22Rv1 (cell line): ENCODE results near the gene SEMA4A.
A peak's percentile ranks its signal among the peaks of the same experiment; 100 is the strongest.

Source experiments
- H3K27ac ChIP-seq: fragments of 450-650 bp; 2 replicates; pipeline ENCODE4 v1.5.1; 2017
- CTCF ChIP-seq: fragments of 450-650 bp; IDR thresholded peaks from 2 replicates; pipeline ENCODE4 v1.5.1; 2017; ENCODE audit warnings: mild to moderate bottlenecking
- ZFX ChIP-seq: fragments of 450-650 bp; IDR thresholded peaks from 2 replicates; pipeline ENCODE4 v1.6.1; 2017; ENCODE audit warnings: antibody characterized with exemption, borderline replicate concordance

SEMA4A gene

DNA sequence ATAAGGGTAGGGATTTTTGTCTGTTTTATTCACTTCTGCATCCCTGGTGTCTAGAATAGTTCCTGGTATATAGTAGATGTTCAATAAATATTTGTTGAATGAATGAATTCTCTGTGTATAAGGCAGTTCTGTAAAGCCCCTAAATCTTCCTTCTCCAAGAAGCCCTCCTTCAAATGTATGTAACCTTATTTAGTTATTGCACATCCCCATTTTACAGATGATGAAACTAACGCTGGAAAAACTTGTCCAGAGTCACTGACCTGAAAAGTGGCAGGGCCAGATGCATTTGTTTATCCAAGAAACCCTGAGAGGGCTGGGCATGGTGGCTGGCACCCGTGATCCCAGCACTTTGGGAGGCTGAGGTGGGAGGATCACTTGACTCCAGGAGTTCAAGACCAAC, 43.1 kb upstream of the SEMA4A start:
- no peak for TF ChIP-seq ZFX
- no peak for TF ChIP-seq CTCF
- no peak overlapping the region for H3K27ac ChIP-seq

GRCh38 chr1:156111355-156111962, 41.9 kb upstream of the SEMA4A start:
- no peak overlapping the region for H3K27ac ChIP-seq
- TF ChIP-seq CTCF, result no peak
- TF ChIP-seq ZFX, result no peak

GRCh38 chr1:156112276-156113137, 40.9 kb upstream of the SEMA4A start:
- H3K27ac ChIP-seq, result no peak overlapping the region; the same call in 1 of the 2 replicates
- no peak for TF ChIP-seq CTCF
- TF ChIP-seq ZFX, result no peak

DNA sequence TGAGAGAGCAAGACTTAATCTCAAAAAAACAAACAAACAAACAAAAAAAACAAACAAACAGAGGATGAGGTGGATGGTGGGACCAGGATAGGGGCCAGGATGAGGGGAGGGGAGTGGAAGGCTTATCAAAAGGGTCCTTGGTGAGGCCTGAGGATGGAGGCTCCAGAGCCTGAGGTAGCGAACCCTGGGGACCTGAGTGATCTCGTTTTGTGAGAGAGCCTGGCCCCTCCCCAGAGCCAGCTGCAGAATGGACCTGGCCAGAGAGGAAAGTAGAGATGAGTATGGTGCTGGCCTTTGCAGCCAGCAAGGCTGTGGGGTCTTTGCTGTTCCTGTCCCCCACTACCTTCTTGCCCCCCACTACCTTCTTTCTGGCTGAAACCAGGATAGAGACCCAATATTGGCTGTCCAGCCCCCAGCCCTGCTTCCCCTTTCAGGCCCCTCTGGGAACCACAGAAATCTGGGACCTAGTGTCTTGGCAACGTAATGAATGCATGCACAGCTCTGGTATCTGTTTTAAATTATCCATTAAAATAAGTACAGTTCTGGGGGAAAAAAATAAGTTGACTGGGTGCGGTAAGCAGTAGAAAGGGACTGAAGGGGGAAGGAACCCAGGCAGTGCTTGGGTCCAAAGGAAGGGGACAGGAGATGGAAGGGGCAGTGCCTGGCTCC, 40.0 kb upstream of the SEMA4A start:
- no peak overlapping the region; the same call in 1 of the 2 replicates for H3K27ac ChIP-seq
- TF ChIP-seq CTCF (no peak), ZFX (no peak)

DNA sequence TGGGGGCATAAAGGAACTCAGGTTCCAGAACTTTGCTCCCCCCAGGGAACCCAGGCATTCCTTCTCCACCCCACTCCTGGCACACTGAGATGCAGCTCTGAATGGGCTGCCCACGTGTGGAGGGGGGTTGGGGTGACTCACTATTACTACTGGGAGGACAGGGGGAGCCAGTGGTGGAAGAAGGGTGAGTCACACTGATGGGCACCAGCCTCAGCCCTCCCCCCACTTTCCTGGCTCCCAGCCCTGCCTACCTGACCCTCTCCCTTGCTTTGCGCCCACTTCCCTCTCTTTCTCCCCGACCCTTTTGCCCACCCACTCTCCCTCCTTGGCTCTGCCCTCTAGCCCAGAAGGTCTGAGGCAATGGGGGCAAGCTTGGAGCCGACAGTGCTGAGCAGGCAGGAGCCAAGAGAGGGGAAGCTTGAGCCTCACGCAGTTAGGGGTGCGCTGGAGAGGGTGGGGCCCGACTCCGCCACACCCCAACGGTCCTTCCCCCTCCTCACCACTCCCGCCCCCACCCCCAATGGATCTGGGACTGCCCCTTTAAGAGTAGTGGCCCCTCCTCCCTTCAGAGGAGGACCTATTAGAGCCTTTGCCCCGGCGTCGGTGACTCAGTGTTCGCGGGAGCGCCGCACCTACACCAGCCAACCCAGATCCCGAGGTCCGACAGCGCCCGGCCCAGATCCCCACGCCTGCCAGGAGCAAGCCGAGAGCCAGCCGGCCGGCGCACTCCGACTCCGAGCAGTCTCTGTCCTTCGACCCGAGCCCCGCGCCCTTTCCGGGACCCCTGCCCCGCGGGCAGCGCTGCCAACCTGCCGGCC, 39.1 kb upstream of the SEMA4A start, which contains the start of gene LMNA:
Gene LMNA (plus strand): TSS at position 611 of the 818 bp plus-strand sequence. CDS start 208 bp downstream, outside the sequence.
- no peak for TF ChIP-seq ZFX
- TF ChIP-seq CTCF, result no peak
- peak within 1 kb of the TSS; percentile 89 for H3K27ac ChIP-seq

GRCh38 chr1:156114919-156115513, 38.4 kb upstream of the SEMA4A start:
- TF ChIP-seq ZFX (no peak), CTCF (no peak)
- peak overlapping the region; percentile 89 for H3K27ac ChIP-seq
